Calu3 (cell line): Measurements from ENCODE around the gene IGLL1. TPM values are rescaled to one million over a fixed set of nuclear protein-coding genes. Genes with fewer than 3 reads are reported as not detected.
"Not testable (repeated sequence)": the region's sequence is repeated elsewhere in the genome, so short reads cannot be mapped to it uniquely, and the experiment has no call there.

Experiments
- BruUV-seq: library from RNA; stranded (reverse); fragments of 400-500 nt; replicated peaks from 2 replicates; lab custom pipeline; 2021; lab: Mats Ljungman, UMichigan
- CTCF ChIA-PET: fragments of 300-600 bp; sonication (Branson Sonifier 250); formaldehyde crosslinking; loops from one replicate; lab custom pipeline; 2022; ENCODE audit warnings: antibody characterized with exemption; lab: Charles Lee
- DNase-seq: peaks from one replicate; pipeline ENCODE4 v3.0.0; 2022
- H3K27ac Mint-ChIP-seq: one replicate; pipeline ENCODE4 v1.8.0; 2022; ENCODE audit warnings: mixed read lengths; ENCODE audit not compliant: unreplicated experiment
- H3K27me3 Mint-ChIP-seq: one replicate; pipeline ENCODE4 v1.8.0; 2022; ENCODE audit warnings: mixed read lengths; ENCODE audit not compliant: unreplicated experiment
- H3K36me3 Mint-ChIP-seq: one replicate; pipeline ENCODE4 v1.8.0; 2022; ENCODE audit warnings: mild to moderate bottlenecking, moderate library complexity, mixed read lengths; ENCODE audit not compliant: insufficient read depth, unreplicated experiment
- H3K4me1 Mint-ChIP-seq: one replicate; pipeline ENCODE4 v1.8.0; 2022; ENCODE audit warnings: mild to moderate bottlenecking, low read depth, mixed read lengths; ENCODE audit not compliant: unreplicated experiment
- H3K4me3 Mint-ChIP-seq: one replicate; pipeline ENCODE4 v1.8.0; 2022; ENCODE audit warnings: mild to moderate bottlenecking, low read depth, moderate library complexity, mixed read lengths; ENCODE audit not compliant: unreplicated experiment
- H3K9me3 Mint-ChIP-seq: one replicate; pipeline ENCODE4 v1.8.0; 2022; ENCODE audit warnings: low read depth, mixed read lengths; ENCODE audit not compliant: unreplicated experiment
- intact Hi-C: fragments of 100-400 bp; cut with micrococcal nuclease; formaldehyde crosslinking; loops from one replicate; pipeline ENCODE4 v1.10.0; 2022; ENCODE audit not compliant: unreplicated experiment
- total RNA-seq: library from RNA; stranded (reverse); gene quantifications from 2 replicates; pipeline ENCODE4 v1.2.3, GENCODE V29; 2022
- TF ChIP-seq, protein P1 (sequence below): fragments of 200-600 bp; IDR thresholded peaks from one replicate; pipeline ENCODE4 v1.8.0; 2022; ENCODE audit warnings: antibody characterized with exemption; ENCODE audit not compliant: unreplicated experiment

IGLL1 gene
- total RNA-seq, 1 experiment from 2014 or later = not detected

DNA sequence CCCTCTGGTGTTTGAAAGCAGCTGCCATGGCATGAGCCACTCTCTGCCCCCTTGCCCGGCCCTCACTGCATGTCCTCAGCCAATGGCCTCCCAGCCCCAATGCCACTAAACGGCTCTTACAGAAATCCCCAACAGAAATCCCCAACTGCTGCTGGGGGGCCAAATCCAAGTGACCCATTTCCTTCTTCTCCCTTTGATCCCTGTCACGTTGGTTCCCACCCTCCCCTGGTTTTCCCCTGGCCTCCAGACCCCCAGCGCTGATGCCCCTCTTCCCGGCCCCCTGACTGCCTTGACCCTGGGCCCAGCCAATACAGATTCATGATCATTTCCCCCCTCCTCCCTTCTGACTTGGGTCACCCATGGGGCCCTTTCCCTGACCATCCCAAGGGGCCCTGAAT, 30.9 kb downstream of the IGLL1 start:
- DNase-seq = no peak
- no TSS peak for BruUV-seq
- H3K27me3 Mint-ChIP-seq = peaks cover 14% of the 10 kb centered on the region
- H3K36me3 Mint-ChIP-seq = no peaks in the 10 kb centered on the region
- no peak overlapping the region for H3K4me3 Mint-ChIP-seq
- H3K9me3 Mint-ChIP-seq = no peaks in the 10 kb centered on the region
- no peaks in the 10 kb centered on the region for H3K4me1 Mint-ChIP-seq
- intact Hi-C loops = no loop called here
- TF ChIP-seq, protein P1, sequence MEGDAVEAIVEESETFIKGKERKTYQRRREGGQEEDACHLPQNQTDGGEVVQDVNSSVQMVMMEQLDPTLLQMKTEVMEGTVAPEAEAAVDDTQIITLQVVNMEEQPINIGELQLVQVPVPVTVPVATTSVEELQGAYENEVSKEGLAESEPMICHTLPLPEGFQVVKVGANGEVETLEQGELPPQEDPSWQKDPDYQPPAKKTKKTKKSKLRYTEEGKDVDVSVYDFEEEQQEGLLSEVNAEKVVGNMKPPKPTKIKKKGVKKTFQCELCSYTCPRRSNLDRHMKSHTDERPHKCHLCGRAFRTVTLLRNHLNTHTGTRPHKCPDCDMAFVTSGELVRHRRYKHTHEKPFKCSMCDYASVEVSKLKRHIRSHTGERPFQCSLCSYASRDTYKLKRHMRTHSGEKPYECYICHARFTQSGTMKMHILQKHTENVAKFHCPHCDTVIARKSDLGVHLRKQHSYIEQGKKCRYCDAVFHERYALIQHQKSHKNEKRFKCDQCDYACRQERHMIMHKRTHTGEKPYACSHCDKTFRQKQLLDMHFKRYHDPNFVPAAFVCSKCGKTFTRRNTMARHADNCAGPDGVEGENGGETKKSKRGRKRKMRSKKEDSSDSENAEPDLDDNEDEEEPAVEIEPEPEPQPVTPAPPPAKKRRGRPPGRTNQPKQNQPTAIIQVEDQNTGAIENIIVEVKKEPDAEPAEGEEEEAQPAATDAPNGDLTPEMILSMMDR = no peak
- CTCF ChIA-PET = no interaction called here
- H3K27ac Mint-ChIP-seq = no peak overlapping the region

DNA sequence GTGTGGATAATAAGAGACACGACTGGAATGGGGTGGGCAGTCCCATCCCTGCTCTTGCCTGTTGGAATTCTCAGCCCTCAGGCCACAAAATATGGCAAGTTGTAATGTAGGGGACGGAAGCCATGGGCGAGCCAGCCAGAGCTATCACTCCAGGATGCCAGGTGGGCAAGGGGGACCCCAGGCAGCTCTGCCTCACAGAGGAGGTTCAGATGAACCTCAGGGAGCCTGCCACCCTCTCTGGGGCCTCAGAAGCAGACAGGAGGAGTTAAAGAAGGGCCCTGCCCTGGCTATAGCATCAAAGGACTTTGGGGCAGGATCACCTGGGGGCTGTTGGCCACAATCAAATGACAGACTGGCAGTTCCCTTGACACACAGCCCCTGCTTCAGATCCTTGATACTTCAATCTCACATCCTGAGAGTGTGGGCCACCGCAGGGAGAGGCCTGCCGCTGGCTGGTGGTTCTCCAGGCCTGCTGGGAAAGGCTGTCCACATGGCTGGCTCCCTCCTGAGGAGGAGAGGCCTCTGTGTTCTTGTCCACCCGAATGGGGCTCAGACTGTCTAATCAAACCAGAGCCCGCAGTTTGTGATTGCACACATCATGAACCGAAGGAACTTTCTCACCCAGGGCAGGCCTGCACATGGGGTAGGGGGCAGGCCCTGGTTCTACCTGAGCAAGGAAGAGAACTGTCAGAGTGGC, 31.4 kb downstream of the IGLL1 start:
- DNase-seq = no peak
- intact Hi-C loops = no loop called here
- Mint-ChIP-seq H3K27ac (no peak overlapping the region), H3K36me3 (no peaks in the 10 kb centered on the region), H3K4me3 (no peak overlapping the region), H3K4me1 (no peaks in the 10 kb centered on the region), H3K27me3 (peaks cover 14% of the 10 kb centered on the region), H3K9me3 (no peaks in the 10 kb centered on the region)
- CTCF ChIA-PET = no interaction called here
- TF ChIP-seq, protein P1 = no peak
- no TSS peak for BruUV-seq

DNA sequence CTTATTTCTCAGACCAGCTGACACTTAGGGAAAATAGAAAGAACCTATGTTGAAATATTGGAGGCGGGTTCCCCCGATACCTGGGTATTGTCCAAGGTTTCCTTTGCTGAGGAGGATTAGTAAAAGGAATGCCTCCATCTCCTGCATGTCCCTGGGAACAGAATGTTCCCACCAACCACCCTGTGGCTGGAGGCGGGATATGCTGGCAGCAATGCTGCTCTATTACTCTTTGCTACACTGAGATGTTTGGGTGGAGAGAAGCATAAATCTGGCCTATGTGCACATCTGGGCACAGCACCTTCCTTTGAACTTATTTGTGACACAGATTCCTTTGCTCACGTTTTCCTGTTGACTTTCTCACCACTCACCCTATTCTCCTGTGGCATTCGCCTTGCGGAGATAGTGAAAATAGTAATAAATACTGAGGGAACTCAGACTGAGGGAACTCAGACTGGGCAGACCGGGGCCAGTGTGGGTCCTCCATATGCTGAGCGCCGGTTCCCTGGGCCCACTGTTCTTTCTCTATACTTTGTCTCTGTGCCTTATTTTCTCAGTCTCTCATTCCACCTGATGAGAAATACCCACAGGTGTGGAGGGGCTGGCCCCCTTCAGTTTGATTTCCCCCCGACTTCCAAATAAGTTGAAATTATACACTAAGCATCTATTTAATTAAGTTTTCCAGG, 32.1 kb downstream of the IGLL1 start:
- peaks cover 14% of the 10 kb centered on the region for H3K27me3 Mint-ChIP-seq
- TF ChIP-seq, protein P1 = no peak
- H3K9me3 Mint-ChIP-seq = no peaks in the 10 kb centered on the region
- H3K36me3 Mint-ChIP-seq = no peaks in the 10 kb centered on the region
- intact Hi-C loops = no loop called here
- no peak overlapping the region for H3K4me3 Mint-ChIP-seq
- no TSS peak for BruUV-seq
- H3K27ac Mint-ChIP-seq = no peak overlapping the region
- CTCF ChIA-PET = no interaction called here
- H3K4me1 Mint-ChIP-seq = no peaks in the 10 kb centered on the region
- DNase-seq = no peak

DNA sequence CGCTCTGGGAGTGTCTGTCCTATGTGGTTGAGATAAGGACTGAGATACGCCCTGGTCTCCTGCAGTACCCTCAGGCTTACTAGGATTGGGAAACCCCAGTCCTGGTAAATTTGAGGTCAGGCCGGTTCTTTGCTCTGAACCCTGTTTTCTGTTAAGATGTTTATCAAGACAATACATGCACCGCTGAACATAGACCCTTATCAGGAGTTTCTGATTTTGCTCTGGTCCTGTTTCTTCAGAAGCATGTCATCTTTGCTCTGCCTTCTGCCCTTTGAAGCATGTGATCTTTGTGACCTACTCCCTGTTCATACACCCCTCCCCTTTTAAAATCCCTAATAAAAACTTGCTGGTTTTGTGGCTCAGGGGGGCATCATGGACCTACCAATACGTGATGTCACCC, 32.7 kb downstream of the IGLL1 start:
- H3K27ac Mint-ChIP-seq, H3K36me3 Mint-ChIP-seq, DNase-seq, CTCF ChIA-PET, H3K4me3 Mint-ChIP-seq, H3K9me3 Mint-ChIP-seq, H3K4me1 Mint-ChIP-seq, intact Hi-C loops, BruUV-seq: not testable (repeated sequence)
- H3K27me3 Mint-ChIP-seq = peaks cover 14% of the 10 kb centered on the region

DNA sequence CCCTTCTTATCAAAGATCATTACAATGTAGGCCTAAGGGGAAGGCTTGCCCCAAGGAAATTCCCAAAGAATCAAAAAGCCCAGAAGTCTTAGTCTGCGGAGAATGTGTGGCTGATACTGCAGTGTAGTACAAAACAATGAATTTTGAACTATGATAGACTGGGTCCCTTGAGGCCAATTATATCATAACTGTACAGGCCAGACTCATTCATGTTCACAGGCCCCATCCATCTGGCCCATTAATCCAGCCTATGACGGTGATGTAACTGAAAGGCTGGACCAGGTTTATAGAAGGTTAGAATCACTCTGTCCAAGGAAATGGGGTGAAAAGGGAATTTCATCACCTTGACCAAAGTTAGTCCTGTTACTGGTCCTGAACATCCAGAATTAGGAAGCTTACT, 35.2 kb downstream of the IGLL1 start:
- H3K9me3 Mint-ChIP-seq = no peaks in the 10 kb centered on the region
- CTCF ChIA-PET = no interaction called here
- no peaks in the 10 kb centered on the region for H3K4me1 Mint-ChIP-seq
- H3K4me3 Mint-ChIP-seq = no peak overlapping the region
- no TSS peak for BruUV-seq
- DNase-seq = no peak
- intact Hi-C loops = loop anchor here (5.0 kb wide), 1 partner anchor 302 kb away; no protein-coding TSS in a partner anchor
- TF ChIP-seq, protein P1 = no peak
- H3K36me3 Mint-ChIP-seq = no peaks in the 10 kb centered on the region
- peaks cover 22% of the 10 kb centered on the region for H3K27me3 Mint-ChIP-seq
- H3K27ac Mint-ChIP-seq = no peak overlapping the region

DNA sequence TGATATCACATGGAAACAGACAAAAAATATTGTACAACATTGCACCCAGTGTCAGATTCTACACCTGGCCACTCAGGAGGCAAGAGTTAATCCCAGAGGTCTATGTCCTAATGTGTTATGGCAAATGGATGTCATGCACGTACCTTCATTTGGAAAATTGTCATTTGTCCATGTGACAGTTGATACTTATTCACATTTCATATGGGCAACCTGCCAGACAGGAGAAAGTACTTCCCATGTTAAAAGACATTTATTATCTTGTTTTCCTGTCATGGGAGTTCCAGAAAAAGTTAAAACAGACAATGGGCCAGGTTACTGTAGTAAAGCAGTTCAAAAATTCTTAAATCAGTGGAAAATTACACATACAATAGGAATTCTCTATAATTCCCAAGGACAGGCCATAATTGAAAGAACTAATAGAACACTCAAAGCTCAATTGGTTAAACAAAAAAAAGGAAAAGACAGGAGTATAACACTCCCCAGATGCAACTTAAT, 36.5 kb downstream of the IGLL1 start:
- H3K4me1 Mint-ChIP-seq, H3K36me3 Mint-ChIP-seq, DNase-seq, BruUV-seq, H3K9me3 Mint-ChIP-seq, CTCF ChIA-PET, H3K4me3 Mint-ChIP-seq, H3K27ac Mint-ChIP-seq: not testable (repeated sequence)
- peaks cover 22% of the 10 kb centered on the region for H3K27me3 Mint-ChIP-seq
- intact Hi-C loops = loop anchor here (5.0 kb wide), 1 partner anchor 304 kb away; no protein-coding TSS in a partner anchor
